Measurements from ENCODE around the gene ZNF804A.

DNA sequence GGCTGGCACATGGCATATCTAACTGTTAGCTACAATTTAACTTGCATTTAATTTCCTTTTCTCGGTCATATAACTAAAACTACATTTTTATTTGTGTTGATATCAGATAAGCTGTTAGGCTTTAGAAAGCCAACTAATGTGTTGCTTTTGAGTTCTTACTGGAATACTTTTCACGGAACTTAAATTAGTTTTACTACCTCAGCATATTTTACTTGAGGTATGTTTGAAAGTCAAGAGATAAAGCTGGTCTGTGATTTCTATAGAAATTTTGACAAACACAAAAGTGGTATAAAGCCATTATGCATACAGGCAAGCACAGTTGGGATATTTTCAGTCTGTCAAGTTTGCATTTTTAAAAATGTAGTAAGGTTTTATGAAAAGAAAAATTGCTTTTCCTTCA, 162.6 kb downstream of the ZNF804A start:
- TF ChIP-seq, protein P1, sequence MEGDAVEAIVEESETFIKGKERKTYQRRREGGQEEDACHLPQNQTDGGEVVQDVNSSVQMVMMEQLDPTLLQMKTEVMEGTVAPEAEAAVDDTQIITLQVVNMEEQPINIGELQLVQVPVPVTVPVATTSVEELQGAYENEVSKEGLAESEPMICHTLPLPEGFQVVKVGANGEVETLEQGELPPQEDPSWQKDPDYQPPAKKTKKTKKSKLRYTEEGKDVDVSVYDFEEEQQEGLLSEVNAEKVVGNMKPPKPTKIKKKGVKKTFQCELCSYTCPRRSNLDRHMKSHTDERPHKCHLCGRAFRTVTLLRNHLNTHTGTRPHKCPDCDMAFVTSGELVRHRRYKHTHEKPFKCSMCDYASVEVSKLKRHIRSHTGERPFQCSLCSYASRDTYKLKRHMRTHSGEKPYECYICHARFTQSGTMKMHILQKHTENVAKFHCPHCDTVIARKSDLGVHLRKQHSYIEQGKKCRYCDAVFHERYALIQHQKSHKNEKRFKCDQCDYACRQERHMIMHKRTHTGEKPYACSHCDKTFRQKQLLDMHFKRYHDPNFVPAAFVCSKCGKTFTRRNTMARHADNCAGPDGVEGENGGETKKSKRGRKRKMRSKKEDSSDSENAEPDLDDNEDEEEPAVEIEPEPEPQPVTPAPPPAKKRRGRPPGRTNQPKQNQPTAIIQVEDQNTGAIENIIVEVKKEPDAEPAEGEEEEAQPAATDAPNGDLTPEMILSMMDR (conservative IDR thresholded peaks at IDR 0.05; ENCODE audit: low read depth, low read length), result no peak
- TF ChIP-seq EZH2 (IDR thresholded peaks at IDR 0.05; ENCODE audit: borderline replicate concordance, low read depth, low read length, poor library complexity, severe bottlenecking), result no peak
